Measurements from ENCODE around the gene CFAP221.

CFAP221 gene

GRCh38 chr2:119586085-119586484, 41.8 kb downstream of the CFAP221 start:
- TF ChIP-seq ZFX (IDR thresholded peaks at IDR 0.05), result no peak
- TF ChIP-seq CTCF (conservative IDR thresholded peaks at IDR 0.05), result no peak
- no peak overlapping the region for H3K27ac ChIP-seq

- H3K27ac ChIP-seq, result no peak overlapping the region
- TF ChIP-seq CTCF (conservative IDR thresholded peaks at IDR 0.05), result no peak
- TF ChIP-seq ZFX (IDR thresholded peaks at IDR 0.05), result no peak
Measured at GRCh38 chr2:119590873-119591272, 46.6 kb downstream of the CFAP221 start.

GRCh38 chr2:119591523-119591922, 47.3 kb downstream of the CFAP221 start:
- H3K27ac ChIP-seq, result no peak overlapping the region
- TF ChIP-seq ZFX (IDR thresholded peaks at IDR 0.05), result no peak
- no peak for TF ChIP-seq CTCF (conservative IDR thresholded peaks at IDR 0.05)

- 0 out of 2 replicates have a peak, but pooled peaks have one; percentile 6 for TF ChIP-seq CTCF (conservative IDR thresholded peaks at IDR 0.05)
- no peak for TF ChIP-seq ZFX (IDR thresholded peaks at IDR 0.05)
Measured at GRCh38 chr2:119592436-119592835, 48.2 kb downstream of the CFAP221 start.

GRCh38 chr2:119596638-119597037, 52.4 kb downstream of the CFAP221 start:
- no peak for TF ChIP-seq ZFX (IDR thresholded peaks at IDR 0.05)
- no peak for TF ChIP-seq CTCF (conservative IDR thresholded peaks at IDR 0.05)
- no peak overlapping the region for H3K27ac ChIP-seq

More at GRCh38 chr2:119592436-119592835, 48.2 kb downstream of the CFAP221 start:
- H3K27ac ChIP-seq, result no peak overlapping the region

GRCh38 chr2:119598596-119599263, 54.5 kb downstream of the CFAP221 start:
- TF ChIP-seq CTCF (conservative IDR thresholded peaks at IDR 0.05), result no peak
- no peak for TF ChIP-seq ZFX (IDR thresholded peaks at IDR 0.05)
- no peak overlapping the region for H3K27ac ChIP-seq

GRCh38 chr2:119599384-119599783, 55.1 kb downstream of the CFAP221 start:
- no peak for TF ChIP-seq CTCF (conservative IDR thresholded peaks at IDR 0.05)
- no peak for TF ChIP-seq ZFX (IDR thresholded peaks at IDR 0.05)
- H3K27ac ChIP-seq, result no peak overlapping the region

Data from C4-2B (cell line).